ENCODE results near the gene KRTAP3-3.

DNA sequence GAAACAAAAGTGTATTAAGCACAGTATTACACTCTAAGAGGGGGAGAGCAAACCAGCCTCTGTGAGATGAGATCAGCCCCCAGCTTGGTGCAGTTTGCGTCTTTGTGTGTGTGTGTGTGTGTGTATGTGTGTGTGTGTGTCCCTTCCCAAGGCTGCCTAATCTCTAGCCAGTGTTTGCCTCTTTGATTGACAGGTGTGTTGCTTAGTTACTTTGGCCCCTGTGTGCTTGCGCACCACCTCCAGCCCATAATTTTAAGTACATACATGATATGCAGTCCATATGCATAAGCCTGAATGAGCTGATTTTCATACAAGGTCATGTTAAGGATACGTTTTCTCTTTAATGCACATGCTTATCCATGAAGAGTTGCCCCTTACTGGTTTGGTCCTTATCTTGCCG lies 7.8 kb upstream of the KRTAP3-3 start:
- TF ChIP-seq CTCF (IDR thresholded peaks at IDR 0.05; ENCODE audit: low read depth, low read length, poor library complexity, severe bottlenecking) (no peak), EZH2phosphoT487 (IDR thresholded peaks at IDR 0.05; ENCODE audit: borderline replicate concordance, low read length) (no peak)

Measured in DOHH2 (cell line).